Activated CD4-positive, alpha-beta T cell treated with anti-CD3 and anti-CD28 coated beads, Interleukin-10, Interleukin-2, amounts not matched to agents 100 ng/mL and 50 ng/mL, durations not matched to agents 16 hours and 8 hours (primary cell): ENCODE data around the gene MRPL52.
"Not testable (repeated sequence)": the region's sequence is repeated elsewhere in the genome, so short reads cannot be mapped to it uniquely, and the experiment has no call there.

Experiments
- DNase-seq: peaks from one replicate; pipeline ENCODE4 v3.0.0-alpha.2; 2020

The MRPL52 gene

GRCh38 chr14:22856428-22856827 is 26.7 kb downstream of the MRPL52 start:
- no peak for DNase-seq

GRCh38 chr14:22860377-22860776 is 30.7 kb downstream of the MRPL52 start:
- not testable (repeated sequence) for DNase-seq

- no peak for DNase-seq
These were observed 32.0 kb downstream of the MRPL52 start for GRCh38 chr14:22861651-22862050.

GRCh38 chr14:22864979-22865378 is 35.3 kb downstream of the MRPL52 start:
- DNase-seq = no peak

GRCh38 chr14:22865424-22866405 is 36.0 kb downstream of the MRPL52 start:
- DNase-seq = peak; percentile 19

GRCh38 chr14:22866874-22867273 is 37.2 kb downstream of the MRPL52 start:
- no peak for DNase-seq

- DNase-seq = peak; percentile 84
These were observed 41.1 kb downstream of the MRPL52 start for GRCh38 chr14:22870811-22871223.

GRCh38 chr14:22871224-22872032 is 41.7 kb downstream of the MRPL52 start, which contains the start of gene LRP10:
Gene LRP10, plus strand, starts transcription at chr14:22871740. Its CDS starts 564 bp downstream, at chr14:22872304.
- DNase-seq = peak; percentile 91

- DNase-seq = peak; percentile 78
These were observed 42.5 kb downstream of the MRPL52 start for GRCh38 chr14:22872033-22872832.

- DNase-seq = no peak
These were observed 43.3 kb downstream of the MRPL52 start for GRCh38 chr14:22872833-22873520.

GRCh38 chr14:22875003-22875747 is 45.5 kb downstream of the MRPL52 start:
- no peak for DNase-seq

- no peak for DNase-seq
These were observed 46.1 kb downstream of the MRPL52 start for GRCh38 chr14:22875748-22876319.

- no peak for DNase-seq
These were observed 47.4 kb downstream of the MRPL52 start for GRCh38 chr14:22877000-22877501.

- DNase-seq = no peak
These were observed 48.9 kb downstream of the MRPL52 start for GRCh38 chr14:22878271-22879246.

- DNase-seq = no peak
These were observed 52.4 kb downstream of the MRPL52 start for GRCh38 chr14:22882064-22882463.

GRCh38 chr14:22882529-22883172 is 53.0 kb downstream of the MRPL52 start:
- DNase-seq = no peak

- no peak for DNase-seq
These were observed 53.7 kb downstream of the MRPL52 start, which contains the start of gene REM2 for GRCh38 chr14:22883173-22883976. Gene REM2, plus strand, starts transcription at chr14:22883222. Its CDS starts 66 bp downstream, at chr14:22883288.
